Vagina (tissue), 2 donors: Measurements from ENCODE around the gene GEN1. TPM values are rescaled to one million over a fixed set of nuclear protein-coding genes. Genes with fewer than 3 reads are reported as not detected.

Experiments
- DNase-seq, 2 donors: peaks; one replicate each; pipeline ENCODE4 v3.0.0-alpha.2; 2017; ENCODE audit errors: extremely low spot score in 2 of 2
- H3K27ac ChIP-seq: fragments of 200-600 bp; sonication (generic); one replicate; pipeline ENCODE4 v1.5.1; 2019
- H3K27me3 ChIP-seq: fragments of 200-600 bp; sonication (generic); one replicate; pipeline ENCODE4 v1.5.1; 2019
- H3K36me3 ChIP-seq, 2 donors: fragments of 200-600 bp; sonication (generic); one replicate each; pipeline ENCODE4 v1.5.1; 2017 to 2019
- H3K4me1 ChIP-seq: fragments of 200-600 bp; sonication (generic); one replicate; pipeline ENCODE4 v1.5.1; 2019
- H3K4me3 ChIP-seq, 2 donors: fragments of 200-600 bp; sonication (generic); 1 replicate in 1 of 2; 2 replicates in 1 of 2; pipeline ENCODE4 v1.5.1; 2016 to 2019
- H3K9me3 ChIP-seq: fragments of 200-600 bp; sonication (generic); one replicate; pipeline ENCODE4 v1.5.1; 2019
- POLR2A ChIP-seq, 2 donors: fragments of 450-650 bp; IDR thresholded peaks; one replicate each; pipeline ENCODE4 v1.6.1; 2017; ENCODE audit warnings: antibody characterized with exemption in 2 of 2, mild to moderate bottlenecking in 2 of 2, moderate library complexity in 2 of 2
- POLR2AphosphoS5 ChIP-seq, 2 donors: sonication (generic); formaldehyde crosslinking; IDR thresholded peaks; one replicate each; pipeline ENCODE4 v1.9.0; 2017; ENCODE audit warnings: antibody characterized with exemption in 2 of 2, mild to moderate bottlenecking in 2 of 2, low read depth in 1 of 2; ENCODE audit not compliant: insufficient read depth in 1 of 2
- intact Hi-C: fragments of 100-400 bp; cut with DNase I; formaldehyde crosslinking; loops from one replicate; pipeline ENCODE4 v1.15.1; 2023
- total RNA-seq: library from RNA; depleted of rRNA; stranded (reverse); fragments of >200 nt; gene quantifications from one replicate; pipeline ENCODE4 v1.2.3, GENCODE V29; 2016
- TF ChIP-seq, protein P1 (sequence below), 3 experiments: fragments of 450-650 bp in 2 of 3; fragments of 200-600 bp in 1 of 3; sonication (generic) in 1 of 3; IDR thresholded peaks; one replicate each; pipeline ENCODE4 v1.5.1; 2017 to 2019; ENCODE audit warnings: antibody characterized with exemption in 3 of 3, mild to moderate bottlenecking in 2 of 3, moderate library complexity in 2 of 3

The GEN1 gene
- total RNA-seq, 1 donor from 2014 or later, result 9.6 TPM

DNA sequence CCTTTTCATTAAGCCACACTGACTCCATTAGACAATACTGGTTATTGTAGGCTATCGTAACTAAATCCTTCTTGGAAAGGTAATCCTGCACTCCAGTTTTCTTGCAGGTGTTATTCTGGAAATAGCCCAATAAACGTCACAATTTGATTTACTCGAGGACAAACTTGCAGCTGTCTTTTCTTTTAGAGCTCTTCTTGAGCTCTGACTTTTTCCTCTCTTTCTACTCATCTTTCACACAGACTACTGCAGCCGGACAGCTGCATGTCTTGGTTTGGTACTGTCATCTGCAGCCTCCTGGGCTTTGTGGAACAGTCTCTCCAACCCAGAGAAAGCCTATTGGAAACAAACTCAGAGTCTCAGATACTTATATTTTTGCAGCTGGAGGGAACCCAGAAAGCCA lies 39.4 kb downstream of the GEN1 start:
- no peak overlapping the region for H3K27ac ChIP-seq
- H3K27me3 ChIP-seq, result no peaks in the 10 kb centered on the region

DNA sequence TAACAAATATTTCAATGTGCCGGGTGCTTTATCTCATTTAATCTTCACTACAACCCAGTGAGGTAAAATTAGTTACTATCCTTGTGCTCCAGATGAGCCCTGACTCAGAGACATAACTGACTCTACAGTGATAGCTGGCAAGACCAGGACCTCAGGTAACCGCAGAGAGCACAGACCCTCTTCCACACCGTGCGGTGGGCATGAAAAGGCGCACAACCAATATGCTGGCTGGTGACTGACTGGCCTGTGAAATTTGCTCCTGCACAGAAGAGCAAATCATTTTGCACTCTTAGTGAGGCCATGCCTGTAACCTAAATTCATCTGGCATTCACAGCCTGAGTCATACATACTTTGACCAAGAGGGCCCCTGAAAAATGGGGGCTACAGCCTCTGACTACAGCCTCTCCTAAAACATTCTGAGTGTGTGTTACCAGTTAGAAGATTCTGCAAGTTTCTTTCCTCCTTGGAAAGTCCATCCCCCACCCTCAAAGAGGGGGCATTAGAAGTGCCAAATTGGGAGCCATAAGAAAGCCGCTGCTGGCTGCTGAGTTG lies 39.9 kb downstream of the GEN1 start:
- intact Hi-C loops, result no loop called here
- H3K4me3 ChIP-seq, result no peak overlapping the region
- no peaks in the 10 kb centered on the region for H3K36me3 ChIP-seq
- no peaks in the 10 kb centered on the region for H3K27me3 ChIP-seq
- DNase-seq, result no peak
- H3K4me1 ChIP-seq, result peaks cover 47% of the 10 kb centered on the region
- H3K9me3 ChIP-seq, result no peaks in the 10 kb centered on the region
- no peak overlapping the region for H3K27ac ChIP-seq
- TF ChIP-seq POLR2AphosphoS5 (IDR thresholded peaks at IDR 0.05; ENCODE audit: insufficient read depth in 1 of 2, low read depth in 1 of 2), result no peak
- TF ChIP-seq, protein P1, sequence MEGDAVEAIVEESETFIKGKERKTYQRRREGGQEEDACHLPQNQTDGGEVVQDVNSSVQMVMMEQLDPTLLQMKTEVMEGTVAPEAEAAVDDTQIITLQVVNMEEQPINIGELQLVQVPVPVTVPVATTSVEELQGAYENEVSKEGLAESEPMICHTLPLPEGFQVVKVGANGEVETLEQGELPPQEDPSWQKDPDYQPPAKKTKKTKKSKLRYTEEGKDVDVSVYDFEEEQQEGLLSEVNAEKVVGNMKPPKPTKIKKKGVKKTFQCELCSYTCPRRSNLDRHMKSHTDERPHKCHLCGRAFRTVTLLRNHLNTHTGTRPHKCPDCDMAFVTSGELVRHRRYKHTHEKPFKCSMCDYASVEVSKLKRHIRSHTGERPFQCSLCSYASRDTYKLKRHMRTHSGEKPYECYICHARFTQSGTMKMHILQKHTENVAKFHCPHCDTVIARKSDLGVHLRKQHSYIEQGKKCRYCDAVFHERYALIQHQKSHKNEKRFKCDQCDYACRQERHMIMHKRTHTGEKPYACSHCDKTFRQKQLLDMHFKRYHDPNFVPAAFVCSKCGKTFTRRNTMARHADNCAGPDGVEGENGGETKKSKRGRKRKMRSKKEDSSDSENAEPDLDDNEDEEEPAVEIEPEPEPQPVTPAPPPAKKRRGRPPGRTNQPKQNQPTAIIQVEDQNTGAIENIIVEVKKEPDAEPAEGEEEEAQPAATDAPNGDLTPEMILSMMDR (IDR thresholded peaks at IDR 0.05), result no peak
- no peak for TF ChIP-seq POLR2A (IDR thresholded peaks at IDR 0.05)

More for the DNA sequence above, 39.4 kb downstream of the GEN1 start:
- no peak for DNase-seq
- Histone ChIP-seq H3K4me3 (no peak overlapping the region), H3K4me1 (peaks cover 47% of the 10 kb centered on the region), H3K9me3 (no peaks in the 10 kb centered on the region), H3K36me3 (no peaks in the 10 kb centered on the region)
- TF ChIP-seq POLR2AphosphoS5 (IDR thresholded peaks at IDR 0.05; ENCODE audit: insufficient read depth in 1 of 2, low read depth in 1 of 2) (no peak), POLR2A (IDR thresholded peaks at IDR 0.05) (no peak)
- TF ChIP-seq, protein P1 (IDR thresholded peaks at IDR 0.05), result no peak
- intact Hi-C loops, result no loop called here

GRCh38 chr2:17795309-17795708 lies 41.4 kb downstream of the GEN1 start:
- H3K4me3 ChIP-seq, result no peak overlapping the region
- TF ChIP-seq POLR2AphosphoS5 (IDR thresholded peaks at IDR 0.05; ENCODE audit: insufficient read depth in 1 of 2, low read depth in 1 of 2), result peak in 1 of 2 donors; percentile 69
- TF ChIP-seq, protein P1 (IDR thresholded peaks at IDR 0.05), result no peak
- H3K4me1 ChIP-seq, result peaks cover 46% of the 10 kb centered on the region
- H3K36me3 ChIP-seq, result no peaks in the 10 kb centered on the region
- no peak for DNase-seq
- H3K27me3 ChIP-seq, result no peaks in the 10 kb centered on the region
- no peaks in the 10 kb centered on the region for H3K9me3 ChIP-seq
- intact Hi-C loops, result no loop called here
- no peak overlapping the region for H3K27ac ChIP-seq

DNA sequence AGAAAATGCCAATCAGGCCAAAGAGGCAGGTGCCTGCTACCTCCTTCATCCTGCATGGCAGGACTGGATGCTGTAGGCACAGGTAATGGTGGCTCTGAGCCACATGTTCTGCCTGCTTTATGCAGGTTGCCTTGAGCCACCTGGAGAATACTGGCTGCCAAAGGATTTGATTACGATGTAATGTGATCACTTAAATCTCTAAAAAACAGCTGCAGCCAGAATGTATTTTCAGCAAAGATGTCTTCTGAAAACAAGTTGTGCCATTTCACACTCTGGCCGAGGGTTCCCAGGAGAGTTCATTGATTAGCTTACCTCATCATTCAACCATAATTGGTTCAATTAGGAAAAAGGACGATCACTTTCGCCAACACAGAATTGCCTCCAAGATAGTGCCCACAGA lies 44.4 kb downstream of the GEN1 start:
- no peak for DNase-seq
- H3K36me3 ChIP-seq, result no peaks in the 10 kb centered on the region
- H3K9me3 ChIP-seq, result no peaks in the 10 kb centered on the region
- no peak overlapping the region for H3K4me3 ChIP-seq
- H3K27ac ChIP-seq, result no peak overlapping the region
- intact Hi-C loops, result no loop called here
- TF ChIP-seq POLR2AphosphoS5 (IDR thresholded peaks at IDR 0.05; ENCODE audit: insufficient read depth in 1 of 2, low read depth in 1 of 2), result no peak
- TF ChIP-seq, protein P1 (IDR thresholded peaks at IDR 0.05), result no peak
- no peak for TF ChIP-seq POLR2A (IDR thresholded peaks at IDR 0.05)
- no peaks in the 10 kb centered on the region for H3K27me3 ChIP-seq
- H3K4me1 ChIP-seq, result peaks cover 19% of the 10 kb centered on the region

DNA sequence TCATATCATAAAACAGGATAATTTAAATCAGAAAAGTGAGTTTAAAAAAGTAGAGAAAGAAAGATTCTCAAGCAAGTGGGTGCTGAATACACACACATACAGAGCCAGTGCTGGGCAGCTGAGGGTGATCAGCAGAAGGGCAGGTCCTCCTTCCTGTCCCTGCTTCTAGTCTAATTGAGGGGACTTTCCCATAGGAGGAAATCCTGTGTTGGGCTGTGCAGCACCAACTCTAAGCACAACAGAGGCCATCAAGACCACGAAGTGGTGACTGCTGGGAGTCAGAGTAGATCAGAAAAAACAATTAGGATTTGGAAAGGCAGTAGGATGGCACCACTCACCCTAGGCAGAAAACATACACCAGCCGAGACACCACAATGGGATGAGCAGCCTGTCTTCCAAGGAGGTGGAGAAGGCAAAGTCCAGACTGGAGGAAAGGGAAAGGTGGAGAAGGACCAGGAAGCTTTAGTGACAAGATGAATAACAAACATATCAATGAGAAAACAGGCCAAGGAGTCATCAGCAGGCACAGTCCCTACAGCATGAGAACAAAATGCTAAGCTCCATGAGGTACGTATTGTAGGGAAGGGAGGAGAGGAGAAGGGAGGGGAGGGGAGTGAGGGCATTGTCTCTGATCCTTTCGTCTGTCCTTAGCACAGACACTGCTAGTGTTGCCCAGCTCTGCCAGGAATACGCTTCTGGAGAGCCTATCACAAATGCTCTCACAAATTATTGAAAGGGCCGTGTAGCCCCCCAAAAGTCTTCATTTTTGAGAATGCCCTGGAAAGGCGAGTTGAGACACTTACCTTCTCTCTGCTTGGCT lies 45.6 kb downstream of the GEN1 start:
- no peak for DNase-seq
- Histone ChIP-seq H3K4me3 (no peak overlapping the region), H3K36me3 (no peaks in the 10 kb centered on the region), H3K9me3 (no peaks in the 10 kb centered on the region), H3K27ac (no peak overlapping the region), H3K4me1 (peaks cover 7% of the 10 kb centered on the region), H3K27me3 (no peaks in the 10 kb centered on the region)
- TF ChIP-seq, protein P1 (IDR thresholded peaks at IDR 0.05), result no peak
- TF ChIP-seq POLR2A (IDR thresholded peaks at IDR 0.05), result no peak
- TF ChIP-seq POLR2AphosphoS5 (IDR thresholded peaks at IDR 0.05; ENCODE audit: insufficient read depth in 1 of 2, low read depth in 1 of 2), result no peak
- intact Hi-C loops, result no loop called here
